SH-SY5Y (cell line): Measurements from ENCODE around the gene CTNNAL1.

Source experiments
- GATA2 ChIP-seq: IDR thresholded peaks from 2 replicates; pipeline ENCODE4 v1.6.1; 2011; ENCODE audit warnings: mild to moderate bottlenecking, low read depth, low read length
- GATA3 ChIP-seq: IDR thresholded peaks from 2 replicates; pipeline ENCODE4 v1.6.1; 2011; ENCODE audit warnings: low read depth, mild to moderate bottlenecking, low read length, moderate library complexity

DNA sequence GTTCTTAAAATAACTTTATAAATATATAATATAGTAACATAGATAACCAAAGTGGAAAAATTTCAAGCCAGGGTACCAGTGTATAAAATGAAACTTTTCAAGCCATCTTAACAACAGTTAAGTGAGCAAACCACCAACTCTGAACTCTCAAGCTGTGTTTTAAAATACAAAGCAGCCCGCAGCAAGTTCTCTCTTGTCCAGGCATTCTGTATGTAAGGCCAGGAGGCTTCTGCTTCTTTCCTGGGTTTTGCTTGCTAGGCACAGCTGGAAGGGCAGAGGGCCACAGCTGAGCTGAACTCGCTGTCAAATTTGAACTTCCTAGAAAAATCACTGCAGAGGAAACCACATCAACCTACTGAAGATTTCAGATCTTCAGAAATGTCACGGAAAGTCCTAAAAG, 6.8 kb upstream of the CTNNAL1 start:
- TF ChIP-seq GATA2 (no peak), GATA3 (no peak)
